Activated CD4-positive, alpha-beta T cell treated with anti-CD3 and anti-CD28 coated beads, Interleukin-2, amount 50 U/mL, for 4 hours (primary cell): ENCODE data around the gene NSUN2.

Experiments used
- DNase-seq, 2 experiments: peaks; one replicate each; pipeline ENCODE4 v3.0.0-alpha.2; 2020

The NSUN2 gene

DNA sequence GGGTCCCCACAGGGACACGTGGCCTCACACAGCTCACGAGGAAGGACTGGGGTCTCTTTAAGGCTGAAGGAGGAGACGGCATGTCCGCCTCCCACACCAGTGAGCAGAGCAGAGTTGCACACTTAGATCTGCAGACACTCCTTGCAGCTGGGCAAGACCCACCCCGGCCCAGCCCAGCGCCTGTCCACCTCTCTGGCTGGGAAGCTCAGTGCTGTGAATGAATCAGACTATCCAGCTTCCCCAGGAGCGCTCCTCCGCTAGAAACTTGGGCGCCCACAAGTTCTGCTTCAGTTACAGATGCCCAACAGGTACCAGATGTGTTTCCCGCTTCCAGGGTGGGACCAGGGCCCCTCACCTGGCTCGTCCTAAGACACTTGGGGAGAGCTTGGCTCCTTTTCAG lies 78.9 kb downstream of the NSUN2 start:
- no peak for DNase-seq

DNA sequence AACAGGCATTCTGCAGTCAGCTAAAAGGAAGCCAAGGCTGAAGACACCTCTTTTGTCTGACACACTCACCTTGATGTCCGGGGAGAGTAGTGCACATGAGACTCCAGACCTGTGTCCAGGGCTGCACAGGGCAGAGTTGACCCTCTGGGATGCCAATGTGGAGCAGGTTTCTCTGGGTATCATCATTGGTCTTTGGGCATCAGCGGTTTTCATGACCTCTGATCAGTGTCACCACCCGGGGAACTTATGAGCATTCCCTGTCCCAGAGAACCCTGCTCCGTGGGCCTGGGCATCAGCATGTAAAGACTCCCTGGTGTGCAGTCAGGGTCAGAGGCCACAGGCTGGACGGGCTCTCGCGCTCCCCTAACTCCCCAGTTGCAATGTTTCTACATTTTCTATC lies 80.2 kb downstream of the NSUN2 start:
- no peak for DNase-seq

DNA sequence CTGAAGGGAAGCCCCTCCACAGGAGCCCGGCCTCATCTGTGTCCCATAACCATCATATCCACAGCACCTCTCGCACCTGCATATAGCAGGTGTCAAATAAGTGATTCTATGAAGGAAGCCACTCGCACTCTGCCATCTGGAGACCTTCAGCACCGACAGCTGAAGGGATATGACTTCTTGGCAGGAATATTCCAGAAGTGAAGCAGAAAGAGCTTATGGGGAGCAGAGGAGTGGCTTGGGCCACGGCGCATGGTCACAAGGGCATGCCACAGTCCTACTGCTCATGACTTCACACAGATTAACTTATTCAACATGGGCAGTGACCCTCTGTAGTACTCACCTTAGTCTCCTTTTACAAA lies 80.9 kb downstream of the NSUN2 start:
- DNase-seq = no peak

DNA sequence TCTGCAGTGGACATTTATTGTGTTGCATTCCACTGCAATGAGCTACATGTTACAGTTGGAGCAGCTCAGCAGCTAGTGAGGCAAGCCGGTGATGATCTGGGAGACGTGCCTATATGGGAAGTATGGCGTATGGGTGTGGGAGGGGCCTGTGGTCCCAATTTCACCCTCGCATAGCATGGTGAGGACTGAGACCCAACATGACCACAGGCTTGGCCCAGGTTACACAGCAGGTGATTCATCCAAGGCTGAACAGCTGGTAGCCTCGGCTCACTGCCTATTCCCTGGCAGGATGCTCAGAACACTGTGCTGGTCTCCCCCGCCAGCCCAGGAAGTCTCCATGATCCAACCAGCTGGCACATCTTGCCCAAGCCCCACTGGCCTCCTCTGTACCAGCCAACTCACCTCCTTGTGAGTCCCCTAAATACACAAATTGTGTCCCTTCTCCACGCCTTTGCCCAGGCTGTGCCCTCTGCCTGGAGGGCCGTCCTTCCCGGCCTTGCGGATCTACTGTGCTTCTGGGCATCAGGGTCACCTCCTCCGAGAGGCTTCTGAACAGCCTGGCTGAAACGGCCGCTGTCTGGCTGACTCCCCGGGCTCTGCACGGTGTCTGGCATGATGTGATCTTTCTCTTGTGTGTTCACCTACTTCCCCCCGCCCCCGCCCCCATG lies 81.4 kb downstream of the NSUN2 start:
- DNase-seq = no peak

DNA sequence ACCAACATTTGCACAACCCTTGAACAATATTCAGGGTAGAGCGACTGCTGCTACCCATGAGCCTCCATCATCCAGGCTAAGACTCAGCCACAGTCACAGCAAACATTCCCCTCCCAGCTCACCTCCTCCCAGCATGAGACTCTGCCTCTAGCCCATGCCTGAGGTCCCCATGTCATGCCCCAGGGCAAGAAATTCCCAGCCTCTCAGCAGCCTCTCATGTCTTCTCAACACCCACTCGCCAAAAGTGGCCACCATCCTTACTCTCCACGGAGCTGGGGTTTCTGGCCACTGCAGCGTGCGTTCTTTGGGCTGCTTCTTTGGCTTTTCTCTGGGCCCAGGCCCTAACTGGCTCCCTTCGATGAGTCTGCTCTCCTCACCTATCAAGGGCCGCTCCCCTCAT lies 82.2 kb downstream of the NSUN2 start:
- no peak for DNase-seq
